ENCODE measurements around the gene MED9.

DNA sequence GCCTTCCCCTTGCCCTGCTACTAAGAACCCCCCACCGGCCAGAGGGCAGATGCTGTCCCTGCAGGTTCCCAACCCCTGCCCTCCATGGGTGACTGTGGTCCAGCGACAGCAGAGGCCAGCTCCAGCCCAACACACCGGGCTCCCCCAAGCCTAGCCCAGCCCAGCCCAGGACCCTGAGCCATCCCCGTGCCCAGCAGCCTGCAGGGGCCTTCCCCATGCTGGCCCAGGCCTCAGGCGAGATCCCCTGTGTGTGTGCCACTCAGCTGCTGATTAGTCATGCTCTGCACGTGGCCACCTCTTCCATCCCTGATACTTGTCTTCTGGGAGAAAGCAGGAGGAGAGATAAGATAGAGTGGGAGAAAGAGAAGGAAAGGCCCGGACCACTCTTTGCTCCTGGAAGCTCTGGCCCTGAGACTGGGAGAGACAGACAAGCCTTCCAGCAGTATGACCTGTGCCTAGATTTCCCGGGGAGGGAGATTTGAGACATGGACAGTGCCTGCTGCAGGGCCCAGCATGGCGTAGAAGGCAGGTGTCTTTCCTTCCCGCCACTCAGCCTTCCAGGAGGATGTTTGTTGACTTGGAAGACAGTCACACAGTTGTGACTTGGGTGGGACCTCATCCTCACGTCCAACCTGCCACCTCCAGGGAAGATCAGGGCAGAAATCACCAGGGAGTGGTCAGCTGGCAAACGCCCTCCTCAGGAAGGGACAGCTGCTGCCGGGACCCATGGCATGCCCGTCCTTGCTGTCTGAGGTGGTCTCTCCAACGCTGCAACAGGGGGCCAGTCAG lies 60.7 kb downstream of the MED9 start:
- TF ChIP-seq, protein P1, sequence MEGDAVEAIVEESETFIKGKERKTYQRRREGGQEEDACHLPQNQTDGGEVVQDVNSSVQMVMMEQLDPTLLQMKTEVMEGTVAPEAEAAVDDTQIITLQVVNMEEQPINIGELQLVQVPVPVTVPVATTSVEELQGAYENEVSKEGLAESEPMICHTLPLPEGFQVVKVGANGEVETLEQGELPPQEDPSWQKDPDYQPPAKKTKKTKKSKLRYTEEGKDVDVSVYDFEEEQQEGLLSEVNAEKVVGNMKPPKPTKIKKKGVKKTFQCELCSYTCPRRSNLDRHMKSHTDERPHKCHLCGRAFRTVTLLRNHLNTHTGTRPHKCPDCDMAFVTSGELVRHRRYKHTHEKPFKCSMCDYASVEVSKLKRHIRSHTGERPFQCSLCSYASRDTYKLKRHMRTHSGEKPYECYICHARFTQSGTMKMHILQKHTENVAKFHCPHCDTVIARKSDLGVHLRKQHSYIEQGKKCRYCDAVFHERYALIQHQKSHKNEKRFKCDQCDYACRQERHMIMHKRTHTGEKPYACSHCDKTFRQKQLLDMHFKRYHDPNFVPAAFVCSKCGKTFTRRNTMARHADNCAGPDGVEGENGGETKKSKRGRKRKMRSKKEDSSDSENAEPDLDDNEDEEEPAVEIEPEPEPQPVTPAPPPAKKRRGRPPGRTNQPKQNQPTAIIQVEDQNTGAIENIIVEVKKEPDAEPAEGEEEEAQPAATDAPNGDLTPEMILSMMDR (IDR thresholded peaks at IDR 0.05; ENCODE audit: poor library complexity, severe bottlenecking), result no peak
- TF ChIP-seq RAD21 (conservative IDR thresholded peaks at IDR 0.05), result no peak
- no peak for TF ChIP-seq SMC3 (conservative IDR thresholded peaks at IDR 0.05; ENCODE audit: poor library complexity)
- no peak for TF ChIP-seq EP300 (conservative IDR thresholded peaks at IDR 0.05; ENCODE audit: poor library complexity, severe bottlenecking)
- no peak for TF ChIP-seq POLR2AphosphoS5 (IDR thresholded peaks at IDR 0.05)

All from neural cell (in vitro differentiated cells).